ENCODE data around the gene ZNF385B. TPM values are rescaled to one million over a fixed set of nuclear protein-coding genes. Genes with fewer than 3 reads are reported as not detected.

Gene ZNF385B
- total RNA-seq, 3 donors from 2014 or later = 3.4 to 8.8 (median 4.5) TPM

- no peaks in the 10 kb centered on the region for H3K4me1 ChIP-seq
- no peak overlapping the region for H3K27ac ChIP-seq
- no peaks in the 10 kb centered on the region for H3K9me3 ChIP-seq
- TF ChIP-seq POLR2A (IDR thresholded peaks at IDR 0.05) = no peak
- TF ChIP-seq POLR2AphosphoS5 (IDR thresholded peaks at IDR 0.05) = no peak
- no peak for TF ChIP-seq CTCF (IDR thresholded peaks at IDR 0.05)
- intact Hi-C loops (cut with DNase I; ENCODE audit: low total_unique reads) = no loop called here
- no peak for DNase-seq (ENCODE audit: low spot score in 2 of 2)
- H3K36me3 ChIP-seq = no peaks in the 10 kb centered on the region
- H3K27me3 ChIP-seq = no peaks in the 10 kb centered on the region
- H3K4me3 ChIP-seq = no peak overlapping the region
These were observed 342.6 kb downstream of the ZNF385B start for GRCh38 chr2:179518830-179519229.

- TF ChIP-seq POLR2A (IDR thresholded peaks at IDR 0.05) (no peak), POLR2AphosphoS5 (IDR thresholded peaks at IDR 0.05) (no peak), CTCF (IDR thresholded peaks at IDR 0.05) (no peak)
- H3K4me3 ChIP-seq = no peak overlapping the region
- H3K36me3 ChIP-seq = no peaks in the 10 kb centered on the region
- H3K4me1 ChIP-seq = no peaks in the 10 kb centered on the region
- no peak overlapping the region for H3K27ac ChIP-seq
- no peaks in the 10 kb centered on the region for H3K9me3 ChIP-seq
- DNase-seq (ENCODE audit: low spot score in 2 of 2) = no peak
- intact Hi-C loops (cut with DNase I; ENCODE audit: low total_unique reads) = no loop called here
- no peaks in the 10 kb centered on the region for H3K27me3 ChIP-seq
These were observed 348.2 kb downstream of the ZNF385B start for GRCh38 chr2:179513181-179513580.

- no peak overlapping the region for H3K27ac ChIP-seq
- intact Hi-C loops (cut with DNase I; ENCODE audit: low total_unique reads) = no loop called here
- H3K4me3 ChIP-seq = no peak overlapping the region
- DNase-seq (ENCODE audit: low spot score in 2 of 2) = no peak
- H3K4me1 ChIP-seq = no peaks in the 10 kb centered on the region
- H3K27me3 ChIP-seq = no peaks in the 10 kb centered on the region
- no peaks in the 10 kb centered on the region for H3K36me3 ChIP-seq
- H3K9me3 ChIP-seq = no peaks in the 10 kb centered on the region
- TF ChIP-seq CTCF (IDR thresholded peaks at IDR 0.05) (no peak), POLR2AphosphoS5 (IDR thresholded peaks at IDR 0.05) (no peak), POLR2A (IDR thresholded peaks at IDR 0.05) (no peak)
These were observed 349.0 kb downstream of the ZNF385B start for GRCh38 chr2:179512281-179513035.

- no peaks in the 10 kb centered on the region for H3K4me1 ChIP-seq
- intact Hi-C loops (cut with DNase I; ENCODE audit: low total_unique reads) = no loop called here
- no peak for TF ChIP-seq POLR2A (IDR thresholded peaks at IDR 0.05)
- no peak for TF ChIP-seq POLR2AphosphoS5 (IDR thresholded peaks at IDR 0.05)
- TF ChIP-seq CTCF (IDR thresholded peaks at IDR 0.05) = no peak
- no peaks in the 10 kb centered on the region for H3K27me3 ChIP-seq
- no peaks in the 10 kb centered on the region for H3K36me3 ChIP-seq
- H3K4me3 ChIP-seq = no peak overlapping the region
- no peak overlapping the region for H3K27ac ChIP-seq
- DNase-seq (ENCODE audit: low spot score in 2 of 2) = no peak
- no peaks in the 10 kb centered on the region for H3K9me3 ChIP-seq
These were observed 350.2 kb downstream of the ZNF385B start for GRCh38 chr2:179511105-179511789.

GRCh38 chr2:179495315-179495714, 366.1 kb downstream of the ZNF385B start:
- TF ChIP-seq POLR2A (IDR thresholded peaks at IDR 0.05) (no peak), POLR2AphosphoS5 (IDR thresholded peaks at IDR 0.05) (no peak), CTCF (IDR thresholded peaks at IDR 0.05) (no peak)
- Histone ChIP-seq H3K27ac (no peak overlapping the region), H3K36me3 (no peaks in the 10 kb centered on the region), H3K4me3 (no peak overlapping the region), H3K4me1 (no peaks in the 10 kb centered on the region), H3K9me3 (peaks cover 0 to 3% of the 10 kb centered on the region in 2 donors), H3K27me3 (no peaks in the 10 kb centered on the region)
- intact Hi-C loops (cut with DNase I; ENCODE audit: low total_unique reads) = no loop called here
- no peak for DNase-seq (ENCODE audit: low spot score in 2 of 2)
